ENCODE measurements around the gene KIAA1671. TPM values are rescaled to one million over a fixed set of nuclear protein-coding genes. Genes with fewer than 3 reads are reported as not detected.

KIAA1671 gene
- polyA plus RNA-seq, 1 of the 3 experiments (the other 2 are of a cell fraction) = 7.4 TPM

GRCh38 chr22:25167082-25167481 is 214.6 kb downstream of the KIAA1671 start:
- WGBS (ENCODE audit: low lambda C conversion rate) = 93% methylated on average over 5 of the region's 7 CpGs
- ChIA-PET CTCF (interaction anchor here (1.1 to 4.2 kb wide), 3 partner anchors 35 to 229 kb away, joined by 3 to 14 read pairs (median 9); no protein-coding TSS in a partner anchor), POLR2A (no interaction called here)
- Histone ChIP-seq H3K9me2 (no peaks in the 10 kb centered on the region), H3K4me1 (ENCODE audit: control insufficient read depth in 1 of 2, insufficient read depth in 2 of 2, low read depth in 1 of 2, low read length in 1 of 2) (no peaks in the 10 kb centered on the region; a peak in 1 of 4 replicates), H3K27ac (ENCODE audit: low read depth in 2 of 2, low read length in 1 of 2) (no peak overlapping the region), H3K79me2 (ENCODE audit: insufficient read depth) (no peaks in the 10 kb centered on the region), H3K27me3 (ENCODE audit: insufficient read depth) (no peaks in the 10 kb centered on the region), H3K9ac (no peak overlapping the region), H3K9me3 (no peaks in the 10 kb centered on the region), H3F3A (replicated peaks; ENCODE audit: insufficient read depth) (no peaks in the 10 kb centered on the region), H2AFZ (ENCODE audit: low read depth) (no peak overlapping the region), H4K20me1 (ENCODE audit: insufficient read depth) (0 out of 2 replicates have a peak, but pooled peaks cover 7% of the 10 kb centered on the region), H3K4me3 (ENCODE audit: low read depth in 2 of 2, low read length in 1 of 2) (no peak overlapping the region), H3K4me2 (no peak overlapping the region), H3K36me3 (replicated peaks in 1 of 2; ENCODE audit: control insufficient read depth in 1 of 2, insufficient read depth in 2 of 2, low read length in 1 of 2) (peaks cover 0 to 2% of the 10 kb centered on the region in 2 experiments)
- no peak for DNase-seq
- no peak for TF ChIP-seq IRF3 (IDR thresholded peaks at IDR 0.05; ENCODE audit: low read depth, low read length)
- no peak for TF ChIP-seq RXRA (IDR thresholded peaks at IDR 0.05; ENCODE audit: borderline replicate concordance, low read depth)
- TF ChIP-seq POLR2AphosphoS5 (IDR thresholded peaks at IDR 0.05; ENCODE audit: low read depth, low read length) = no peak
- no peak for TF ChIP-seq EP300 (IDR thresholded peaks at IDR 0.05; ENCODE audit: borderline replicate concordance in 1 of 2, low read depth in 1 of 2, low read length in 1 of 2)
- TF ChIP-seq NFIC (IDR thresholded peaks at IDR 0.05; ENCODE audit: borderline replicate concordance) = no peak
- no peak for TF ChIP-seq JUND (IDR thresholded peaks at IDR 0.05)
- TF ChIP-seq REST (IDR thresholded peaks at IDR 0.05; ENCODE audit: low read depth, low read length) = no peak
- no peak for TF ChIP-seq TAF1 (IDR thresholded peaks at IDR 0.05; ENCODE audit: borderline replicate concordance, low read depth, low read length)
- TF ChIP-seq SMC3 (IDR thresholded peaks at IDR 0.05; ENCODE audit: low read depth, low read length) = no peak
- no peak for TF ChIP-seq GATA2 (CRISPR knock-in tag; IDR thresholded peaks at IDR 0.05)
- TF ChIP-seq MXI1 (IDR thresholded peaks at IDR 0.05; ENCODE audit: low read depth, low read length) = no peak
- TF ChIP-seq PBX3 (IDR thresholded peaks at IDR 0.05) = no peak
- no peak for TF ChIP-seq ZBTB33 (IDR thresholded peaks at IDR 0.05; ENCODE audit: borderline replicate concordance, low read depth)
- no peak for TF ChIP-seq CTCF (IDR thresholded peaks at IDR 0.05)
- no peak for TF ChIP-seq ELF1 (IDR thresholded peaks at IDR 0.05)
- no peak for TF ChIP-seq TEAD4 (IDR thresholded peaks at IDR 0.05; ENCODE audit: borderline replicate concordance, insufficient read depth)
